ENCODE measurements around the gene CAMTA1.

- TF ChIP-seq CTCF (IDR thresholded peaks at IDR 0.05), result no peak
- TF ChIP-seq POLR2A (IDR thresholded peaks at IDR 0.05), result no peak
These were observed 6.0 kb upstream of the CAMTA1 start for GRCh38 chr1:6779089-6779805.
